ENCODE data around the gene FAM222A. TPM values are rescaled to one million over a fixed set of nuclear protein-coding genes. Genes with fewer than 3 reads are reported as not detected.
A peak's percentile ranks its signal among the peaks of the same experiment; 100 is the strongest.

Gene FAM222A
- polyA plus RNA-seq, 6 donors from 2014 or later, result 0.29 to 0.30 TPM; not detected in 4

- ATAC-seq (ENCODE audit: low read depth in 2 of 2), result no peak
Observed at GRCh38 chr12:109735825-109736551, 22.4 kb downstream of the FAM222A start.

GRCh38 chr12:109736552-109737108, 23.0 kb downstream of the FAM222A start:
- DNase-seq, result no peak
- H3K27ac Mint-ChIP-seq, result no peak overlapping the region
- peaks cover 0 to 4% (median 0%) of the 10 kb centered on the region in 7 donors for H3K9me3 Mint-ChIP-seq
- peak; percentile 32 to 57 for ATAC-seq (ENCODE audit: low read depth in 2 of 2)
- no peaks in the 10 kb centered on the region for H3K4me1 Mint-ChIP-seq
- peaks cover 24 to 61% (median 48%) of the 10 kb centered on the region in 3 donors for H3K27me3 Mint-ChIP-seq
- no peak overlapping the region for H3K4me3 Mint-ChIP-seq
- no peaks in the 10 kb centered on the region for H3K36me3 Mint-ChIP-seq

More at GRCh38 chr12:109735825-109736551, 22.4 kb downstream of the FAM222A start:
- Mint-ChIP-seq H3K27ac (no peak overlapping the region), H3K27me3 (peaks cover 24 to 59% (median 48%) of the 10 kb centered on the region in 3 donors), H3K36me3 (no peaks in the 10 kb centered on the region), H3K9me3 (peaks cover 0 to 4% (median 0%) of the 10 kb centered on the region in 7 donors), H3K4me1 (no peaks in the 10 kb centered on the region), H3K4me3 (no peak overlapping the region)
- no peak for DNase-seq

DNA sequence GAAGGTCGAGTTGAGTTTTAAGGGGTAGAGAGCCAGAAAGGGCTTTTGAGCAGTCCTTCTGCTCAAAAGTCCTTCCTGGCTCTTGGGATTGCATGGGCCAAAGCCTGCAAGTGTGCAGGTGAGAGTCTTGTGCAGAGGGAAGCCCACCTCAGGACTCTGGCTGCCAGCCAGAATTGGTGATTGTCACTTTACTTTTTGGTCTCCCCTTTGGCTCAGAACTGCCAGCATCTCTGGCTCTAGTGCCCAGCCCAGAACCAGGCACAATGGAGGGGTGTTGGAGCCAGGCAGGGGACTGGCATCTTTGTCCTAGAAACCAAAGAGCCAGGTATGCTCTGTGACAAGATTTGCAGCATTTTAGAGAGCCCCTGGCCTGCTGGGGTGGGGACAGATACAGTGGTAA, 23.5 kb downstream of the FAM222A start:
- DNase-seq, result no peak
- Mint-ChIP-seq H3K9me3 (peaks cover 0 to 4% (median 0%) of the 10 kb centered on the region in 7 donors), H3K4me3 (no peak overlapping the region), H3K36me3 (no peaks in the 10 kb centered on the region), H3K4me1 (no peaks in the 10 kb centered on the region), H3K27ac (no peak overlapping the region), H3K27me3 (peaks cover 24 to 61% (median 48%) of the 10 kb centered on the region in 3 donors)
- ATAC-seq (ENCODE audit: low read depth in 2 of 2), result no peak

- no peaks in the 10 kb centered on the region for H3K4me1 Mint-ChIP-seq
- peaks cover 0 to 4% (median 0%) of the 10 kb centered on the region in 7 donors for H3K9me3 Mint-ChIP-seq
- ATAC-seq (ENCODE audit: low read depth in 2 of 2) (no peak), DNase-seq (no peak)
- no peak overlapping the region for H3K27ac Mint-ChIP-seq
- H3K36me3 Mint-ChIP-seq, result no peaks in the 10 kb centered on the region
- peaks cover 24 to 59% (median 47%) of the 10 kb centered on the region in 3 donors for H3K27me3 Mint-ChIP-seq
- peak overlapping the region in 1 of 8 donors; percentile 25 for H3K4me3 Mint-ChIP-seq
Observed at GRCh38 chr12:109737631-109738030, 24.0 kb downstream of the FAM222A start.

GRCh38 chr12:109738209-109738608, 24.6 kb downstream of the FAM222A start:
- Mint-ChIP-seq H3K36me3 (no peaks in the 10 kb centered on the region), H3K4me1 (no peaks in the 10 kb centered on the region), H3K9me3 (peaks cover 0 to 4% (median 0%) of the 10 kb centered on the region in 7 donors), H3K27ac (no peak overlapping the region), H3K4me3 (no peak overlapping the region), H3K27me3 (peaks cover 19 to 53% (median 43%) of the 10 kb centered on the region in 3 donors)
- DNase-seq (no peak), ATAC-seq (ENCODE audit: low read depth in 2 of 2) (no peak)

DNA sequence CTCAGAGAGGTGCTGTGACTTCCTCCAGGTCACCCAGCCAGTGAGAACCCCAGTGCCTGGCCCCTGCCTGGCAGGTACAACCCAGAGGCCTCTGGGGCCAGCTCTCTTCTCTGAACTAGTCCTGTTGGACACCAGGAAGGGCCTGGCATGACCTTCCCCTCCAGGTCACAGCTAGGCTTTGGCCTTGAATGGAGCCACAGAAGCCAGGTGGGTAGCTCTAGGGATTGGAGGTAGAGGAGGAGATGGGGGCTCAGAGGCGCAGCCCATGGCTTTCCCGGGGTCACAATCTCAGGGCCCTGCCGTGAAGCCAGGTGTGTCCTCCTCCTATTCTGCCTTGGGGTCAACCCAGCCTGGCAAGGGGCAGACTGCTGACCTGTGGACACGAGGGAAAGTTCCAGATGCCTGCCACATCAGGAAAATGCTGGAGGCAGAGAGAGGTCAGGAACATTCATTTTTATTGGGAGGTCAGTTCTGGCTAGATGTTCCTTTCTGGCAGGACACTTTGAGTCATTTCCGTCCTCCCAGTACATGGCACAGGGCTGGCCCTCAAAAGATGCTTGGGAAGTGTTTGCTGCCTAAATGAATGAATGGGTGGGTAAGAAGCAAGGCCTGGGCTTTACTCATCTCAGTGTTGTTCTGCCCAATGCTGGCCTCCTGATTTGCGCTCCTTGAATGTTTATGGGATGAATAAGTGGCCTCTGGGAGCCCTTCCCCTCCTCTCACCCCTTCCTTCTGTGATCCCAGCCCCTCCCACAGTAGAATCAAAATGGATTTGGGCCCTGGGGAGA, 25.4 kb downstream of the FAM222A start:
- Mint-ChIP-seq H3K36me3 (no peaks in the 10 kb centered on the region), H3K4me1 (no peaks in the 10 kb centered on the region), H3K27me3 (peaks cover 19 to 46% (median 36%) of the 10 kb centered on the region in 3 donors), H3K9me3 (peaks cover 0 to 4% (median 0%) of the 10 kb centered on the region in 7 donors), H3K4me3 (no peak overlapping the region), H3K27ac (no peak overlapping the region)
- DNase-seq (no peak), ATAC-seq (ENCODE audit: low read depth in 2 of 2) (no peak)

- DNase-seq (no peak), ATAC-seq (ENCODE audit: low read depth in 2 of 2) (no peak)
- Mint-ChIP-seq H3K27ac (peak overlapping the region in 1 of 6 donors; percentile 12), H3K36me3 (no peaks in the 10 kb centered on the region), H3K4me1 (no peaks in the 10 kb centered on the region), H3K4me3 (peak overlapping the region in 2 of 8 donors; percentile 29 to 40), H3K9me3 (peaks cover 0 to 4% (median 0%) of the 10 kb centered on the region in 7 donors), H3K27me3 (peaks cover 16 to 37% (median 29%) of the 10 kb centered on the region in 3 donors)
Observed at GRCh38 chr12:109739747-109740693, 26.4 kb downstream of the FAM222A start.

- H3K27ac Mint-ChIP-seq, result no peak overlapping the region
- no peaks in the 10 kb centered on the region for H3K36me3 Mint-ChIP-seq
- ATAC-seq (ENCODE audit: low read depth in 2 of 2), result no peak
- H3K4me1 Mint-ChIP-seq, result no peaks in the 10 kb centered on the region
- no peak for DNase-seq
- H3K27me3 Mint-ChIP-seq, result peaks cover 9 to 29% (median 22%) of the 10 kb centered on the region in 3 donors
- H3K4me3 Mint-ChIP-seq, result peak overlapping the region in 1 of 8 donors; percentile 6
- peaks cover 0 to 2% (median 0%) of the 10 kb centered on the region in 7 donors for H3K9me3 Mint-ChIP-seq
Observed at GRCh38 chr12:109740694-109741245, 27.1 kb downstream of the FAM222A start.

- no peak for DNase-seq
- Mint-ChIP-seq H3K4me3 (no peak overlapping the region), H3K9me3 (peaks cover 0 to 2% (median 0%) of the 10 kb centered on the region in 7 donors), H3K4me1 (no peaks in the 10 kb centered on the region), H3K36me3 (no peaks in the 10 kb centered on the region), H3K27me3 (peaks cover 5 to 23% (median 15%) of the 10 kb centered on the region in 3 donors), H3K27ac (no peak overlapping the region)
- ATAC-seq (ENCODE audit: low read depth in 2 of 2), result no peak
Observed at GRCh38 chr12:109741286-109741969, 27.8 kb downstream of the FAM222A start.

DNA sequence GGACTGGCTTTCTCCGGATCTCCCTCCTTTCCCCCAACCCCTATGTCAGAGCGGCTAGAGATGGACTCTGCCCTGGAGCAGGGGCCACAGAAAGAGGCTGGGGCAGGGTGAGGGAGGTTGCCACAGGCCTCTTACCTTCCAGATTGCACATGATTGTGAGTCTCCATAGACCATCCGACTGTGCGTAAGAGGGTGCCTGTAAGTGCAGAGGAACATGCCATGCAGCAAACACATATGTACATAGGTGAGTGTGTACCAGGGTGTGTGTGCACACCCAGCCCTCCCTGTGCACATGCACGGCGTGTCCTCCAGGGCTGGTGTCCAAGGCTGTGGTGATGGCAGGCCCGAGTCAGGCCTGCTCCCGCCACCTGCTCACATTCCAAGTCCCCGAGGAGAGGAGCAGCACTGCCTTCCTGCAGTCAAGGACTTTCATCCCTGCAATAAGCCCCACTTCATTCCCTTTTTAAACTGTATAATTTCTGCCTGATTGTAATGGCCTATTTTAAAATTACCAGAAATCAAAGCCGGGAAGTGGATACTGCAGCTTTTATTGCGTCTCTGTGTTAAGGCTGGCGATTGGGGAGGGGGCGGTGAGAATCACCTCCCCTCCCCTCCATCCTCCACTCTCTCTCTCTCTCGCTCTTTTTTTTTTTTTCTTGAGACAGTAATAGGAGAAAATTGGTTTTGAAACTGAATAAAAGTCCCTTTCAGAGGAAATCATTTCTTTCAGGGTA, 28.5 kb downstream of the FAM222A start:
- Mint-ChIP-seq H3K27ac (no peak overlapping the region), H3K9me3 (peaks cover 0 to 2% (median 0%) of the 10 kb centered on the region in 7 donors), H3K36me3 (no peaks in the 10 kb centered on the region), H3K4me3 (no peak overlapping the region), H3K4me1 (no peaks in the 10 kb centered on the region), H3K27me3 (peaks cover 0 to 18% (median 8%) of the 10 kb centered on the region in 3 donors)
- DNase-seq (no peak), ATAC-seq (ENCODE audit: low read depth in 2 of 2) (no peak)

DNA sequence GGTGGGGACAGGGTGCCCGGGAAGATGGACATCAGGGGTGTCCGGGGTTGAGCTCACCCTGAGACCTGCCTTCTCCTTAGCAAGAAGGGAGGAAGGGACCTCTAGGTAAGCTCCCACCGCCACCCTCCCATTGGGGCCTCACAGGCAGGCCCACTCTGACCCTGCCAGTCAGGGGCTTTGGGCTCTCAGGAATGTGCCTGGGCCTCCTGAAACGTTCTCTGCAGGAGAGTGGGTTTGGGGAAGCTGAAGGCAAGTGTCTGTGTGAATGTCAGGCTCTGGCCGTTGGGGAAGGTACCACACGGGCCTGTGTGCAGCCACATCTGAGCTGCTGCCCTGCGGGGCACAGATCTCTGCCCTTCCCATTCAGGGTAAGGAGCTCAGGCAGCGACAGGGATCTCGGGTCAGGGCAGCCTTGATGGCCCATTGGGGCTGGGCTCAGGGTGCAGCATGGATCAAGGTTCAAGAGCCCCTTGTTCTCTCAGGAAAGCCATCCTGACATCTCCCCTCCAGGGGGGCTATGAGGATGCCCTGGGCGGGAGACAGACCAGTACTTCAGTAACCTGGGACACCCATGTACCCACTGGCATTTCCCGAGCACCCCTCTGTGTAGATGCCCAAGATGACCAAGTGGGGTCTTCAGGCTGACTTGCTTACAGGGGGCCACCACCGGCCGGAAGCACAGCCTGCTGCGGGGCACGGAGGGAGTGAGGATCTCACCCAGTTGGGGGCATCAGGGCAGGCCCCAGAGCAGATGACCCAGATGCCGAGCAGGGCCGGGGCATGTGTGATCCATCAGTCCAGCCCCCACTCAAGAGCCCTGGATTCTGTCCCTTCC, 29.7 kb downstream of the FAM222A start:
- H3K36me3 Mint-ChIP-seq, result no peaks in the 10 kb centered on the region
- no peak overlapping the region for H3K27ac Mint-ChIP-seq
- no peak for ATAC-seq (ENCODE audit: low read depth in 2 of 2)
- peaks cover 0 to 9% (median 7%) of the 10 kb centered on the region in 3 donors for H3K27me3 Mint-ChIP-seq
- no peak for DNase-seq
- H3K4me1 Mint-ChIP-seq, result no peaks in the 10 kb centered on the region
- no peak overlapping the region for H3K4me3 Mint-ChIP-seq
- peaks cover 0 to 2% (median 0%) of the 10 kb centered on the region in 7 donors for H3K9me3 Mint-ChIP-seq
